Cardiac fibroblast (primary cell): ENCODE measurements around the gene MTOR.
"Not testable (repeated sequence)": the region's sequence is repeated elsewhere in the genome, so short reads cannot be mapped to it uniquely, and the experiment has no call there.

Experiments used
- DNase-seq, 2 donors: peaks; one replicate each; pipeline versions ENCODE4 v3.0.0 to v3.0.0-alpha.2; 2010; ENCODE audit warnings: low read depth in 2 of 2
- H3K4me3 ChIP-seq, 2 donors: replicated peaks in 1 of 2; 1 replicate in 1 of 2; 2 replicates in 1 of 2; pipeline ENCODE4 v1.5.1; 2011; ENCODE audit warnings: low read depth in 2 of 2, low read length in 2 of 2, mild to moderate bottlenecking in 2 of 2, moderate library complexity in 1 of 2
- TF ChIP-seq, protein P1 (sequence below): IDR thresholded peaks from one replicate; pipeline ENCODE4 v1.5.1; 2011; ENCODE audit warnings: low read depth, mild to moderate bottlenecking, low read length, inconsistent platforms

MTOR gene

GRCh38 chr1:11100149-11100493 lies 162.2 kb downstream of the MTOR start:
- no peak for DNase-seq
- peak overlapping the region; percentile 97 to 99 for H3K4me3 ChIP-seq
- TF ChIP-seq, protein P1, sequence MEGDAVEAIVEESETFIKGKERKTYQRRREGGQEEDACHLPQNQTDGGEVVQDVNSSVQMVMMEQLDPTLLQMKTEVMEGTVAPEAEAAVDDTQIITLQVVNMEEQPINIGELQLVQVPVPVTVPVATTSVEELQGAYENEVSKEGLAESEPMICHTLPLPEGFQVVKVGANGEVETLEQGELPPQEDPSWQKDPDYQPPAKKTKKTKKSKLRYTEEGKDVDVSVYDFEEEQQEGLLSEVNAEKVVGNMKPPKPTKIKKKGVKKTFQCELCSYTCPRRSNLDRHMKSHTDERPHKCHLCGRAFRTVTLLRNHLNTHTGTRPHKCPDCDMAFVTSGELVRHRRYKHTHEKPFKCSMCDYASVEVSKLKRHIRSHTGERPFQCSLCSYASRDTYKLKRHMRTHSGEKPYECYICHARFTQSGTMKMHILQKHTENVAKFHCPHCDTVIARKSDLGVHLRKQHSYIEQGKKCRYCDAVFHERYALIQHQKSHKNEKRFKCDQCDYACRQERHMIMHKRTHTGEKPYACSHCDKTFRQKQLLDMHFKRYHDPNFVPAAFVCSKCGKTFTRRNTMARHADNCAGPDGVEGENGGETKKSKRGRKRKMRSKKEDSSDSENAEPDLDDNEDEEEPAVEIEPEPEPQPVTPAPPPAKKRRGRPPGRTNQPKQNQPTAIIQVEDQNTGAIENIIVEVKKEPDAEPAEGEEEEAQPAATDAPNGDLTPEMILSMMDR: no peak

- H3K4me3 ChIP-seq: peak within 1 kb of the TSS; percentile 97 to 99
- DNase-seq: peak; percentile 89 to 90
- TF ChIP-seq, protein P1: no peak
Observed at GRCh38 chr1:11099310-11100148, 162.8 kb downstream of the MTOR start, which contains the start of gene EXOSC10. Gene EXOSC10 (minus strand): TSS chr1:11099869. CDS start chr1:11099831, 38 bp downstream.

DNA sequence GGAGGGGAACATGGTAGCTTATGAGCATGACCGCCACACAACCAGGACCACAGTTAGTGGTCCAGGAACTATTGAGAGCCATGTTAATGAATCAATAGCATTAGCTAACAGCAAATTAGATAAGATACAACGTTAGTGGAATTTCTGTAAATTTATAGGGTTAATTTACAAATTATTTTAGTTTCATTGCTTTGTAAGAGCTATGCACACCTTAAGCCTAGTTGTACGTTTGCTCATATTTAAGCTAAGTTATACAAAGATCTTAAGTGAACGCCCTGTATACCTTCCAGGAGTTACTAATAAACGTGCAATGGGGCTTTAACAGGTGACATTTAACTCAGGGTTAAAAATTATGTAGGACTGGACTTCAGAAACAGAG lies 163.4 kb downstream of the MTOR start:
- TF ChIP-seq, protein P1: no peak
- H3K4me3 ChIP-seq: peak overlapping the region; percentile 97 to 99

GRCh38 chr1:11083784-11084183 lies 178.6 kb downstream of the MTOR start:
- DNase-seq, H3K4me3 ChIP-seq: not testable (repeated sequence)

More for the DNA sequence above, 163.4 kb downstream of the MTOR start:
- DNase-seq: no peak

DNA sequence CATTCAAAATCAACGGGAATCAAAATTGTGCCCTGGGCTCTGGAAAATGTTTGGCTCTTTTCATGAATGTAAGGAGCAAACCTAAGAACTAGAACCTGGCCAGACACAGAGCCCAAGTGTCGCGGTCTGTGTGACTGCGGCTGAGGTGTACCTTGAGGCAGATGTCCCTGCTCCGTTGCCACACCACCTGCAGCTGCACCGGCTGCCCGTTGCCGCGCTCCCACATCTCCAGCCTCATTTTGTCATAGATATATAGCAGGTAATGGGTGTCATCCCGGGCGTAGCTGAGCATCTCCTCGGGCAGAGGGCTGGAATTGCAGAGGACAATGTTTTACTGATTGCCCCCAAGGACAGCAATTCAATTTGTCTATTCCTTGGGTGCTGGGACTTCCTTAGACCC lies 181.4 kb downstream of the MTOR start:
- H3K4me3 ChIP-seq: no peak overlapping the region
- TF ChIP-seq, protein P1: no peak
- no peak for DNase-seq

DNA sequence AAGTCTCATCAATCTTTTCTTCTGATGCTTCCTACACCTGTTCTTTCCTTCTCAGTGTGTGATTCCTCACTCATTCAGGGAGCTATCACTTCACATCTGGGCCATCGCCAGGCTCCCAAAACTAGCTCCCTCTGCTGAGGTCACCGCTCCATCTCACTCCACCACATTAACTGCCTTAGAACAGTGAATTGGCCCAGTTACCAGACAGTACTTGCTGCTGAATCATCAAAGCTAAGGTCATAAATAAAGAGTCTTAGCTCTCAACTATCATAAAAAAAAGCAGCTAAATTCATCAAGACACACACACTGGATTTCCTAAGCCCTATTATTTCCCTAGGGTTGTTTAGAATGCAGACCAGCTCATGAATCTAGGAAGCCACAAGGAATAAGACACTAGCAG lies 183.7 kb downstream of the MTOR start:
- no peak overlapping the region for H3K4me3 ChIP-seq
- TF ChIP-seq, protein P1: no peak
- no peak for DNase-seq

DNA sequence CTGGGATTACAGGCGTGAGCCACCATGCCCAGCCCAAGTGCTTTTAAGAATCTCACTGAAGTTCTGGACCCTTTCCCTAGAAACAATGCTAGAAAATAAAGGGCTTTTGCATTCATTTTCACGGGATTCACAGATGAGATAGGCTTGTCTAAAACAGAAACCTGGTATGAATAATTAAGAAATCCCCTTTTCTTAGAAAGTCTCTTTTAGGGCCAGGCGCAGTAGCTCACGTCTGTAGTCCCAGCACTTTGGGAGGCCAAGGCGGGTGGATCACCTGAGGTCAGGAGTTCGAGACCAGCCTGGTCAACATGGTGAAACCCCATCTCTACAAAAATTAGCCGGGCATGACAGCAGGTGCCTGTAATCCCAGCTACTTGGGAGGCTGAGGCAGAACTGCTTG lies 189.0 kb downstream of the MTOR start:
- H3K4me3 ChIP-seq, DNase-seq: not testable (repeated sequence)
